ENCODE measurements around the gene SARNP. TPM values are rescaled to one million over a fixed set of nuclear protein-coding genes. Genes with fewer than 3 reads are reported as not detected.

The SARNP gene
- total RNA-seq, 2 donors from 2014 or later: 61.4 to 70.8 TPM

GRCh38 chr12:55726971-55727370, 90.6 kb downstream of the SARNP start:
- no peak for DNase-seq (ENCODE audit: low spot score)
- Histone ChIP-seq H3K36me3 (peaks cover 34% of the 10 kb centered on the region), H3K27me3 (no peaks in the 10 kb centered on the region), H3K27ac (peak overlapping the region; percentile 99 to 100), H3K9me3 (no peaks in the 10 kb centered on the region), H3K4me1 (peaks cover 0 to 73% of the 10 kb centered on the region in 2 donors), H3K4me3 (peak overlapping the region; percentile 79 to 80)
- no peak for TF ChIP-seq CTCF (IDR thresholded peaks at IDR 0.05)

GRCh38 chr12:55725556-55725955, 92.0 kb downstream of the SARNP start:
- peaks cover 34% of the 10 kb centered on the region for H3K36me3 ChIP-seq
- H3K27me3 ChIP-seq: no peaks in the 10 kb centered on the region
- H3K4me1 ChIP-seq: peaks cover 0 to 71% of the 10 kb centered on the region in 2 donors
- DNase-seq (ENCODE audit: low spot score): peak; percentile 53
- H3K9me3 ChIP-seq: no peaks in the 10 kb centered on the region
- H3K27ac ChIP-seq: peak overlapping the region; percentile 56 to 99
- TF ChIP-seq CTCF (IDR thresholded peaks at IDR 0.05): no peak
- H3K4me3 ChIP-seq: no peak overlapping the region

DNA sequence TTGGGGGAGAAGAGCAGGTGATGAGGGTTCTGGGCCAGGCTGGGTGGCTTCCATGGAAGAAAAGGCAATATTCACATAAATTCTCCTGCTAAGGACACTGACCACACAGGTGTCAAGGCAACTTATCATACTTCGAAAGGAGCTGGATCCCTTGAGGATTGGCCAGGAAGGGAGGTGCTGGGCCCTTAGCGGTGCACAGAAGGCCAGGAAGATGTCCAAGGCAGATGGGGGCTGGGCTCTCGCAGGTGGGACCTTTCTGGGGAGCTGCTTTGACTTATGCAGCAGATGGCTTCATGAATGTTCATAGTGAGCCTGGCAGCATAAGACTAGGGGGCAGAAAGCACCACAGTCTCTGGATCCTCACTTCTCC, 92.6 kb downstream of the SARNP start:
- Histone ChIP-seq H3K4me3 (no peak overlapping the region), H3K4me1 (peaks cover 0 to 71% of the 10 kb centered on the region in 2 donors), H3K9me3 (no peaks in the 10 kb centered on the region), H3K36me3 (peaks cover 34% of the 10 kb centered on the region), H3K27me3 (no peaks in the 10 kb centered on the region), H3K27ac (peak overlapping the region; percentile 56 to 99)
- DNase-seq (ENCODE audit: low spot score): peak; percentile 57
- no peak for TF ChIP-seq CTCF (IDR thresholded peaks at IDR 0.05)

DNA sequence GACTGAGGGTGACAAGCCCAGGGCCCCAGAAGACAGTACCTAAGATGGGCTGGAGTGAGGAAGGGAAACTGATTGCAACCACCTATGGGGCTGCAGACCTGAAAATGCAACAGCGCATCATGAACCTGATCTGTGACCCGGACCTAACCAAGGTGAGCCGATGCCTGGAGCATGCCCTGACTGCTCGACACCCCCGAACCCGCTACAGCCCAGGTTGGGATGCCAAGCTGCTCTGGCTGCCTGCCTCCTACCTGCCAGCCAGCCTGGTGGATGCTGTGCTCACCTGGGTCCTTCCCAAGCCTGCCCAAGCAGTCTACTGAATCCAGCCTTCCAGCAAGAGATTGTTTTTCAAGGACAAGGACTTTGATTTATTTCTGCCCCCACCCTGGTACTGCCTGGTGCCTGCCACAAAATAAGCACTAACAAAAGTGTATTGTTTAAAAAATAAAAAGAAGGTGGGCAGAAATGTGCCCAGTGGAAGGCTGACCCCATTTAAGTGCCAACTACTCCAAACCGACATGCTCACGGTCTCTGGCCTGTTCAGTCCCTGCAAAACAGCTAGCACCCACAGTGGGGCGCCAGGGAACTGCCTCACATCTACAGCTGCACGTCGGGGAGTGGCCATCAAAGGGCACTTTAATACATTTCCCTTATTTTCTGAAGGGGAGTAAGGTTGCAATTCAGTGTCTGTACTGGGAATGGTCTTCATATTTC, 93.1 kb downstream of the SARNP start:
- peak; percentile 82 for DNase-seq (ENCODE audit: low spot score)
- H3K36me3 ChIP-seq: peaks cover 34% of the 10 kb centered on the region
- H3K9me3 ChIP-seq: no peaks in the 10 kb centered on the region
- H3K27me3 ChIP-seq: no peaks in the 10 kb centered on the region
- peak overlapping the region; percentile 39 to 56 for H3K27ac ChIP-seq
- no peak overlapping the region for H3K4me3 ChIP-seq
- peaks cover 0 to 73% of the 10 kb centered on the region in 2 donors for H3K4me1 ChIP-seq
- peak; percentile 36 to 72 for TF ChIP-seq CTCF (IDR thresholded peaks at IDR 0.05)

DNA sequence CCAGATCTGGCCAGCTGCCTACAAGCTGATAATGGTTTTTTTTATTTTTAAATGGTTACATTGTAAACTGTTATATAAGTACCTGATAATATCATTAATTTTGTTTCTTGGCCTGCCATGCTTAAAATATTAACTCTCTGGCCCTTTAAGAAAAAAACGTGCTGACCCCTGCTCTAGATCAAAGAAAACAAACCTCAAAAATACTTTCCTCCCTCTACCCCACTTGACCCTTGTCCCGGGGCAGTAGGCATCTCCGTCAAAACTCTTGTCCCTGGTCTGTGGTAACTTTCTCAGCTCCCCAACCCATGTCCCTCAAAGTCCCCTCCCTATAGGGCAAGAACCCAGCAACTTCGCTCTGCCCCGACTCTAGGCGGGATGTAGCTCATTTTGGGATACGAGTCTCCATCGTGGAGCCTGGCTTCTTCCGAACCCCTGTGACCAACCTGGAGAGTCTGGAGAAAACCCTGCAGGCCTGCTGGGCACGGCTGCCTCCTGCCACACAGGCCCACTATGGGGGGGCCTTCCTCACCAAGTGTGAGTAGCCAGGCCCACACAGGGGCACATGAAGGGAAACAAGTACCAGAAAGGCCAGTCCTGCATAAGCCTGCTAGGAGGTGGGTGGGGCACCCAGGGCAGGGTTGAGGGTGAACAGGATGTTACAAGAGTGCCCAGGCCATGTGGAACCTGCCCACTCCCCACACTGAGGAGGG, 93.9 kb downstream of the SARNP start:
- no peak for TF ChIP-seq CTCF (IDR thresholded peaks at IDR 0.05)
- peaks cover 34% of the 10 kb centered on the region for H3K36me3 ChIP-seq
- H3K4me1 ChIP-seq: peaks cover 0 to 80% of the 10 kb centered on the region in 2 donors
- H3K27ac ChIP-seq: peak overlapping the region; percentile 39 to 56
- no peak for DNase-seq (ENCODE audit: low spot score)
- H3K9me3 ChIP-seq: no peaks in the 10 kb centered on the region
- H3K4me3 ChIP-seq: no peak overlapping the region
- no peaks in the 10 kb centered on the region for H3K27me3 ChIP-seq

Data from right atrium auricular region (tissue), 2 donors.